Measurements from ENCODE around the gene ACSM6. TPM values are rescaled to one million over a fixed set of nuclear protein-coding genes. Genes with fewer than 3 reads are reported as not detected.

ACSM6 gene
- total RNA-seq, 1 donor from 2014 or later = not detected

DNA sequence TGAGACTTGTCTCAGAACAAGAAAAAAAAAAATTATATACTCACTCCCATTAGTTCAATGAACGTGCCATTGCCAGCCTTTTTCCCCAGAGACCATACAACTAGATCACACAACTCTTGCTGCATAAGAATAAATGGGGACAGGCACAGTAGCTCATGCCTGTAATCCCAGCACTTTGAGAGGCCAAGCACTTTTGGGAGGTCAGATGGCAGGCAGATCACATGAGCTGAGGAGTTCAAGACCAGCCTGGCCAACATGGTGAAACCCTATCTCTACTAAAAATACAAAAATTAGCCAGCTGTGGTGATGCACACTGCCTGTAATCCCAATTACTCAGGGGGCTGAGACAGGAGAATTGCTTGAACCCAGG, 83.1 kb downstream of the ACSM6 start:
- DNase-seq (ENCODE audit: low read depth) = no peak
- H3K4me3 ChIP-seq (ENCODE audit: low read depth, low read length) = no peak overlapping the region
- TF ChIP-seq, protein P1, sequence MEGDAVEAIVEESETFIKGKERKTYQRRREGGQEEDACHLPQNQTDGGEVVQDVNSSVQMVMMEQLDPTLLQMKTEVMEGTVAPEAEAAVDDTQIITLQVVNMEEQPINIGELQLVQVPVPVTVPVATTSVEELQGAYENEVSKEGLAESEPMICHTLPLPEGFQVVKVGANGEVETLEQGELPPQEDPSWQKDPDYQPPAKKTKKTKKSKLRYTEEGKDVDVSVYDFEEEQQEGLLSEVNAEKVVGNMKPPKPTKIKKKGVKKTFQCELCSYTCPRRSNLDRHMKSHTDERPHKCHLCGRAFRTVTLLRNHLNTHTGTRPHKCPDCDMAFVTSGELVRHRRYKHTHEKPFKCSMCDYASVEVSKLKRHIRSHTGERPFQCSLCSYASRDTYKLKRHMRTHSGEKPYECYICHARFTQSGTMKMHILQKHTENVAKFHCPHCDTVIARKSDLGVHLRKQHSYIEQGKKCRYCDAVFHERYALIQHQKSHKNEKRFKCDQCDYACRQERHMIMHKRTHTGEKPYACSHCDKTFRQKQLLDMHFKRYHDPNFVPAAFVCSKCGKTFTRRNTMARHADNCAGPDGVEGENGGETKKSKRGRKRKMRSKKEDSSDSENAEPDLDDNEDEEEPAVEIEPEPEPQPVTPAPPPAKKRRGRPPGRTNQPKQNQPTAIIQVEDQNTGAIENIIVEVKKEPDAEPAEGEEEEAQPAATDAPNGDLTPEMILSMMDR (conservative IDR thresholded peaks at IDR 0.05; ENCODE audit: low read depth, low read length) = no peak

DNA sequence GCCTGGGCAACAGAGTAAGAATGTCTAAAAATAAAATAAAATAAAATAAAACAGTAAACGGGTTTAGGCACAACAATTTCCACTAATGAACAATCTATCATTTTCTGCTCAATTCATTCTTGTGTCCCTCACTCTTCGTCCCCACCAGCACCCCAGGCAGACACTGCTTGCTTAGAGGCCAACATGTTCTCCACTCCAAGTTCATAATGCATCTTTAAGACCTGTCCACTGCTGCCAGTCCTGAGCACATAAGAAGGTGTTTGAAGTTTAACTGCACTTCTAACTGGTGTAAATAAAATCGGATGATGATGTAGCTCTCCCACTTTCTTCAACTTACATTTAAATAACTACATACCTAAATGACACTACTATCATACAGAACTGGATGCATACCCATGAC, 83.6 kb downstream of the ACSM6 start:
- H3K4me3 ChIP-seq (ENCODE audit: low read depth, low read length) = no peak overlapping the region
- TF ChIP-seq, protein P1 (conservative IDR thresholded peaks at IDR 0.05; ENCODE audit: low read depth, low read length) = no peak
- DNase-seq (ENCODE audit: low read depth) = no peak

Other genes starting within 250 kb of the ACSM6 start
- 0.07 TPM in 1 of 2 replicates, not detected in the other for gene CYP2C8, start 124.7 kb upstream of the ACSM6 start, total RNA-seq
- gene PDLIM1, start 96.8 kb downstream of the ACSM6 start, total RNA-seq = 43.8 and 117 TPM in 2 replicates

All from epithelial cell of proximal tubule (primary cell).